NCI-H1694 (cell line): ENCODE data around the gene PLCB4.

Experiments used
- DNase-seq: peaks from one replicate; lab custom pipeline; 2025; lab: John Stamatoyannopoulos, UW

Gene PLCB4

GRCh38 chr20:9179193-9179802 is 110.4 kb downstream of the PLCB4 start:
- DNase-seq = no peak

- DNase-seq = no peak
Observed at GRCh38 chr20:9179867-9180266, 111.0 kb downstream of the PLCB4 start.

- DNase-seq = no peak
Observed at GRCh38 chr20:9180481-9181257, 111.8 kb downstream of the PLCB4 start.

- DNase-seq = no peak
Observed at GRCh38 chr20:9185511-9185910, 116.6 kb downstream of the PLCB4 start.

GRCh38 chr20:9186396-9186795 is 117.5 kb downstream of the PLCB4 start:
- no peak for DNase-seq

GRCh38 chr20:9195031-9195430 is 126.1 kb downstream of the PLCB4 start:
- no peak for DNase-seq

- DNase-seq = no peak
Observed at GRCh38 chr20:9196110-9196509, 127.2 kb downstream of the PLCB4 start.

- DNase-seq = no peak
Observed at GRCh38 chr20:9198460-9198859, 129.6 kb downstream of the PLCB4 start.

- no peak for DNase-seq
Observed at GRCh38 chr20:9200196-9200595, 131.3 kb downstream of the PLCB4 start.

GRCh38 chr20:9200620-9201019 is 131.7 kb downstream of the PLCB4 start:
- DNase-seq = no peak

GRCh38 chr20:9202420-9203080 is 133.7 kb downstream of the PLCB4 start:
- DNase-seq = no peak

GRCh38 chr20:9203081-9203447 is 134.2 kb downstream of the PLCB4 start:
- no peak for DNase-seq

GRCh38 chr20:9204979-9205378 is 136.1 kb downstream of the PLCB4 start:
- DNase-seq = no peak

- no peak for DNase-seq
Observed at GRCh38 chr20:9206486-9206885, 137.6 kb downstream of the PLCB4 start.

GRCh38 chr20:9207253-9207652 is 138.4 kb downstream of the PLCB4 start:
- no peak for DNase-seq

- DNase-seq = no peak
Observed at GRCh38 chr20:9210356-9210755, 141.5 kb downstream of the PLCB4 start.

GRCh38 chr20:9211016-9211760 is 142.3 kb downstream of the PLCB4 start:
- DNase-seq = no peak

GRCh38 chr20:9212735-9213134 is 143.8 kb downstream of the PLCB4 start:
- no peak for DNase-seq

- DNase-seq = no peak
Observed at GRCh38 chr20:9214685-9215084, 145.8 kb downstream of the PLCB4 start.

- DNase-seq = no peak
Observed at GRCh38 chr20:9215539-9215938, 146.7 kb downstream of the PLCB4 start.

- no peak for DNase-seq
Observed at GRCh38 chr20:9218531-9218961, 149.7 kb downstream of the PLCB4 start.

- DNase-seq = no peak
Observed at GRCh38 chr20:9220874-9221547, 152.1 kb downstream of the PLCB4 start.
